ENCODE results near the gene ERC2. TPM values are rescaled to one million over a fixed set of nuclear protein-coding genes. Genes with fewer than 3 reads are reported as not detected.
A peak's percentile ranks its signal among the peaks of the same experiment; 100 is the strongest.

Gene ERC2
- polyA plus RNA-seq, 1 experiment, result 0.07 TPM

DNA sequence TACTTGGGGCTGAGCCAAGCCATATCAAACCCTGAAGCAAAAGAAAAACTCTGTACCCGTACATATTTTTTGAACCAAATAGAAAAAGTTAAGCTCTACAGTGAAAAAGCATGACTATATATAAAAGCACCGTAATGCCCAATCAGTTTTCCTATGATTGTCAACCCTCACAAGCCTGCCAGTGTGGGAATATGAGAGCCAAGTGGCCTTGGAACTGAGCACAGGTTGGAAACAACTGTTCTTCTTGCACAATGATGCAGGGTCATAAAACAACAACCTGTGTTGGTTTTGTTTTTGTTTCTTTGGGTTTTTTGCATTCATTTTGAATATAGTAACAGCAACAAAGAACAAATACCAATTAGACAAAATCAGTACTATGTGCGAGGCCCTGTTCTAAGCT is 3.5 kb upstream of the ERC2 start:
- CTCF ChIA-PET, result no interaction called here
- H3K9me3 ChIP-seq (ENCODE audit: control insufficient read depth, insufficient read depth, low read length), result no peaks in the 10 kb centered on the region
- TF ChIP-seq, protein P1, sequence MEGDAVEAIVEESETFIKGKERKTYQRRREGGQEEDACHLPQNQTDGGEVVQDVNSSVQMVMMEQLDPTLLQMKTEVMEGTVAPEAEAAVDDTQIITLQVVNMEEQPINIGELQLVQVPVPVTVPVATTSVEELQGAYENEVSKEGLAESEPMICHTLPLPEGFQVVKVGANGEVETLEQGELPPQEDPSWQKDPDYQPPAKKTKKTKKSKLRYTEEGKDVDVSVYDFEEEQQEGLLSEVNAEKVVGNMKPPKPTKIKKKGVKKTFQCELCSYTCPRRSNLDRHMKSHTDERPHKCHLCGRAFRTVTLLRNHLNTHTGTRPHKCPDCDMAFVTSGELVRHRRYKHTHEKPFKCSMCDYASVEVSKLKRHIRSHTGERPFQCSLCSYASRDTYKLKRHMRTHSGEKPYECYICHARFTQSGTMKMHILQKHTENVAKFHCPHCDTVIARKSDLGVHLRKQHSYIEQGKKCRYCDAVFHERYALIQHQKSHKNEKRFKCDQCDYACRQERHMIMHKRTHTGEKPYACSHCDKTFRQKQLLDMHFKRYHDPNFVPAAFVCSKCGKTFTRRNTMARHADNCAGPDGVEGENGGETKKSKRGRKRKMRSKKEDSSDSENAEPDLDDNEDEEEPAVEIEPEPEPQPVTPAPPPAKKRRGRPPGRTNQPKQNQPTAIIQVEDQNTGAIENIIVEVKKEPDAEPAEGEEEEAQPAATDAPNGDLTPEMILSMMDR (IDR thresholded peaks at IDR 0.05; ENCODE audit: low read depth, low read length), result no peak
- H3K4me3 ChIP-seq (ENCODE audit: low read depth, low read length), result no peak overlapping the region
- POLR2A ChIA-PET, result no interaction called here
- no peak overlapping the region for H3K27ac ChIP-seq (ENCODE audit: low read depth, low read length)
- peaks cover 11% of the 10 kb centered on the region for H3K27me3 ChIP-seq (ENCODE audit: control insufficient read depth, insufficient read depth, low read length)
- DNase-seq (ENCODE audit: low read depth, low spot score), result no peak

DNA sequence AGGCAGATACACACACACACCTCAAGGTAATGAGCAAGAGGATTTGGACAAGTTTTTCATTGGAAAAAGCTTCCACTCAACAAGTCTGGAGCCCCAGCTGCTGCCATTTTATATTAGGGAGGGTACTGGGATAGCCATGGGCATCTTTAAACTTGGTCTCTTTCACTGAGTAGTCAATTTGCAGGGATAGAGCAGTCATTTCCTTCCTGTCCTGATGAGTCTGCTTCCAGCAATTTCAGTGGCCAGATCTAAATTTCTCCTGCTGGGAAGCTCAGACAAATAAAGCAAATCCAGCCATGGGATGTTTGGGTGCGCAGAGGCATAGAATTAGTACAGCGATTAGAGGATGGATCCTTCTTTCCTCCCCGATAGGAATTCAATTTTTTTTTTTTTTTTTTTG is 874 bp upstream of the ERC2 start:
- TF ChIP-seq, protein P1 (IDR thresholded peaks at IDR 0.05; ENCODE audit: low read depth, low read length), result no peak
- ChIA-PET POLR2A (no interaction called here), CTCF (interaction anchor here (1.0 kb wide), 1 partner anchor 26 kb away, joined by 3 read pairs; no protein-coding TSS in a partner anchor)
- no peak for DNase-seq (ENCODE audit: low read depth, low spot score)
- Histone ChIP-seq H3K27me3 (ENCODE audit: control insufficient read depth, insufficient read depth, low read length) (peaks cover 17% of the 10 kb centered on the region), H3K4me3 (ENCODE audit: low read depth, low read length) (no peak overlapping the region), H3K9me3 (ENCODE audit: control insufficient read depth, insufficient read depth, low read length) (no peaks in the 10 kb centered on the region), H3K27ac (ENCODE audit: low read depth, low read length) (no peak overlapping the region)

DNA sequence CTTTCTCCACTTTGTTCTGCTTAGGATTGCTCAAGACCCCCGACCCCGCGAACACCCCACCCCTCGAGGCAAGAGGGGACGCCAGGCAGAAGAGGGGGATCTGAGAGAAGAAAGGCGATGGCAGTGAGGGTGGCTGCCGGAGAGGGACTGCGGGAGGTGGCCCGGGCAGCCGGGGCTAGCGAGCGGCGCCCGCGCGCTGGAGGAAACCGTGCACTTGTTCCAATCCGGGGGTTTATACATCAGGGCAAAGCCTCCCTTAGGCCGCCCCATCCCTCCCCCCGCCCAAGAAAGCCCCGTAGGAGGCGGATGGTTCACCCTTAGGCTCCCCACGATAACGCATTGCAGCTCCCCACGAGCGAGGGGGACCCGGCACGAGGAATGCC is 475 bp downstream of the ERC2 start:
- TF ChIP-seq, protein P1 (IDR thresholded peaks at IDR 0.05; ENCODE audit: low read depth, low read length), result no peak
- H3K9me3 ChIP-seq (ENCODE audit: control insufficient read depth, insufficient read depth, low read length), result no peaks in the 10 kb centered on the region
- H3K4me3 ChIP-seq (ENCODE audit: low read depth, low read length), result peak overlapping the region; percentile 36; the same call in 1 of the 2 replicates
- peaks cover 17% of the 10 kb centered on the region for H3K27me3 ChIP-seq (ENCODE audit: control insufficient read depth, insufficient read depth, low read length)
- no peak for DNase-seq (ENCODE audit: low read depth, low spot score)
- CTCF ChIA-PET, result no interaction called here
- POLR2A ChIA-PET, result no interaction called here
- no peak overlapping the region for H3K27ac ChIP-seq (ENCODE audit: low read depth, low read length)

DNA sequence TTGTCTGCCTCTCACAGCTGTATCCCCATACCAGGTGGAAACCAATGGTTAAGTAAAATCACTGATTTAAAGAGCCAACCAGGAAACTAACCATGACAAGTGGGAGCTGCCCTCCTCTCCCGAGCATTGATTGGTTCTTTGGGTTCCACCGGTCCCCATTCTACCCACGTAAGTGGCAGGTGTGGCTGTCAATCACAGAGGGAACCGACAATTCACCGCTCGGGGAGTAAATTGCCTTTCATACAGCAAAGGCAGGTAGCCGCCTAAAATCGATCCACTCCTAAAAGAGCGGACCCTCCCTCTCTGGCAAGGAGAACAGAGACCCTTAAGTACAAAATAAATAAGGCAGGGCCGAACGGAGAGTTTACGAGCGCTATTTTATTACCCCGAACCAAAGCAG is 1.2 kb downstream of the ERC2 start:
- TF ChIP-seq, protein P1 (IDR thresholded peaks at IDR 0.05; ENCODE audit: low read depth, low read length), result no peak
- Histone ChIP-seq H3K4me3 (ENCODE audit: low read depth, low read length) (no peak overlapping the region), H3K27ac (ENCODE audit: low read depth, low read length) (no peak overlapping the region), H3K9me3 (ENCODE audit: control insufficient read depth, insufficient read depth, low read length) (no peaks in the 10 kb centered on the region), H3K27me3 (ENCODE audit: control insufficient read depth, insufficient read depth, low read length) (peaks cover 17% of the 10 kb centered on the region)
- DNase-seq (ENCODE audit: low read depth, low spot score), result no peak
- ChIA-PET CTCF (no interaction called here), POLR2A (no interaction called here)

DNA sequence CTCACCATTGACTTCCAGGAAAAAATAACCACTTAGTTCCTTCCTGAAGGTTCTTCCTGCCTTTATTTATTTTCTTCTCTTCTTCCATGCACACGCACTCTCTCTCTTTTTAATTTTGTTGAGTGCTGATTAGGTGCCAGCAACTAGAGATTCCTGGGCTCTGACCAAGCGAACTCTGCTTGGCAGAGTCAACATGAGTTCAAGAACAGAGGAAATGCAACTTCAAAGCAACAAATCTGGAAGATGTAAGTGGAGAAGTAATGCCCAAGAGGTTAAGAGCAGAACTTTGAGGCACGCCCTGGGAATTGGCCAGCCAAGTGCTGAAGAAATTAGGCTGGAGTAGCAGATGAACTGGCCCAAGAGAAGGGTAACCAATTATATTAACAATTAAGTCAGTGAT is 8.5 kb downstream of the ERC2 start:
- Histone ChIP-seq H3K27ac (ENCODE audit: low read depth, low read length) (no peak overlapping the region), H3K9me3 (ENCODE audit: control insufficient read depth, insufficient read depth, low read length) (no peaks in the 10 kb centered on the region), H3K27me3 (ENCODE audit: control insufficient read depth, insufficient read depth, low read length) (no peaks in the 10 kb centered on the region), H3K4me3 (ENCODE audit: low read depth, low read length) (no peak overlapping the region)
- ChIA-PET CTCF (no interaction called here), POLR2A (no interaction called here)
- TF ChIP-seq, protein P1 (IDR thresholded peaks at IDR 0.05; ENCODE audit: low read depth, low read length), result no peak
- no peak for DNase-seq (ENCODE audit: low read depth, low spot score)
